Measurements from ENCODE around the gene RAD51B. TPM values are rescaled to one million over a fixed set of nuclear protein-coding genes. Genes with fewer than 3 reads are reported as not detected.

Gene RAD51B
- total RNA-seq, 1 experiment from 2014 or later: 20.0 TPM

GRCh38 chr14:68236582-68237458 is 417.2 kb downstream of the RAD51B start:
- Histone ChIP-seq H3K9me2 (ENCODE audit: insufficient read depth) (no peaks in the 10 kb centered on the region), H3K4me1 (ENCODE audit: control insufficient read depth in 1 of 2, insufficient read depth in 2 of 2, low read length in 2 of 2) (peaks cover 18 to 56% of the 10 kb centered on the region in 2 experiments), H2AFZ (ENCODE audit: low read depth, low read length, poor library complexity, severe bottlenecking) (no peak overlapping the region), H4K20me1 (ENCODE audit: insufficient read depth) (no peaks in the 10 kb centered on the region), H3K9me3 (ENCODE audit: control insufficient read depth in 1 of 2, insufficient read depth in 1 of 2, low read depth in 1 of 2, low read length in 2 of 2) (no peaks in the 10 kb centered on the region), H3K27me3 (ENCODE audit: insufficient read depth, low read length) (no peaks in the 10 kb centered on the region), H3K4me2 (ENCODE audit: low read length) (no peak overlapping the region), H3K27ac (ENCODE audit: low read depth, low read length) (peak overlapping the region; percentile 15; the same call in 1 of the 2 replicates), H3K79me2 (ENCODE audit: insufficient read depth, low read length) (no peaks in the 10 kb centered on the region), H3K9ac (ENCODE audit: low read length) (no peak overlapping the region), H3K36me3 (ENCODE audit: control insufficient read depth in 1 of 2, insufficient read depth in 2 of 2, low read length in 2 of 2) (no peaks in the 10 kb centered on the region), H3K4me3 (replicated peaks in 1 of 2; ENCODE audit: low read depth in 1 of 2, low read length in 2 of 2) (no peak overlapping the region)
- CTCF ChIA-PET: no interaction called here
- RAD21 ChIA-PET (ENCODE audit: low non-redundant PET in 1 of 2, low total read pairs in 2 of 2, uncharacterized antibody in 2 of 2, unreplicated experiment in 2 of 2): interaction anchor here in 1 of 2 experiments (0.7 kb wide), 1 partner anchor 549 kb away, joined by 3 read pairs; no protein-coding TSS in a partner anchor
- POLR2A ChIA-PET: no interaction called here
- DNase-seq (ENCODE audit: low read depth, low spot score) (no peak), ATAC-seq (no peak)
- TF ChIP-seq RAD21 (IDR thresholded peaks at IDR 0.05; ENCODE audit: low read depth) (no peak), ZNF274 (IDR thresholded peaks at IDR 0.05; ENCODE audit: low read depth, low read length) (no peak), FOSL1 (IDR thresholded peaks at IDR 0.05; ENCODE audit: low read depth) (no peak), POLR2A (IDR thresholded peaks at IDR 0.05; ENCODE audit: borderline replicate concordance, extremely low read depth, insufficient read depth, insufficient read length) (no peak), EZH2phosphoT487 (IDR thresholded peaks at IDR 0.05; ENCODE audit: borderline replicate concordance) (no peak), EZH2 (IDR thresholded peaks at IDR 0.05) (no peak), CEBPB (IDR thresholded peaks at IDR 0.05; ENCODE audit: low read depth) (no peak)
- BruUV-seq (replicated peaks): no TSS peak
- intact Hi-C loops (cut with micrococcal nuclease): no loop called here

- intact Hi-C loops (cut with micrococcal nuclease): no loop called here
- ChIA-PET RAD21 (ENCODE audit: low non-redundant PET in 1 of 2, low total read pairs in 2 of 2, uncharacterized antibody in 2 of 2, unreplicated experiment in 2 of 2) (no interaction called here), CTCF (interaction anchor here (1.0 kb wide), 1 partner anchor 305 kb away, joined by 3 read pairs; no protein-coding TSS in a partner anchor), POLR2A (no interaction called here)
- no peaks in the 10 kb centered on the region for H3K79me2 ChIP-seq (ENCODE audit: insufficient read depth, low read length)
- no peak overlapping the region for H3K27ac ChIP-seq (ENCODE audit: low read depth, low read length)
- no peak overlapping the region for H3K4me2 ChIP-seq (ENCODE audit: low read length)
- no peaks in the 10 kb centered on the region for H3K9me3 ChIP-seq (ENCODE audit: control insufficient read depth in 1 of 2, insufficient read depth in 1 of 2, low read depth in 1 of 2, low read length in 2 of 2)
- H3K9me2 ChIP-seq (ENCODE audit: insufficient read depth): no peaks in the 10 kb centered on the region
- DNase-seq (ENCODE audit: low read depth, low spot score): no peak
- no peak overlapping the region for H2AFZ ChIP-seq (ENCODE audit: low read depth, low read length, poor library complexity, severe bottlenecking)
- BruUV-seq (replicated peaks): no TSS peak
- TF ChIP-seq EZH2 (IDR thresholded peaks at IDR 0.05) (no peak), POLR2A (IDR thresholded peaks at IDR 0.05; ENCODE audit: borderline replicate concordance, extremely low read depth, insufficient read depth, insufficient read length) (no peak), JUND (IDR thresholded peaks at IDR 0.05) (no peak), ZFX (IDR thresholded peaks at IDR 0.05) (no peak), MAX (IDR thresholded peaks at IDR 0.05) (no peak), CEBPB (IDR thresholded peaks at IDR 0.05; ENCODE audit: low read depth) (no peak), YY1 (IDR thresholded peaks at IDR 0.05; ENCODE audit: extremely low read depth, insufficient replicate concordance, low read depth, low read length) (no peak), CBX3 (IDR thresholded peaks at IDR 0.05; ENCODE audit: low read depth) (no peak), EGR1 (IDR thresholded peaks at IDR 0.05; ENCODE audit: low read depth) (no peak), REST (IDR thresholded peaks at IDR 0.05; ENCODE audit: low read depth) (no peak), SP1 (IDR thresholded peaks at IDR 0.05; ENCODE audit: low read depth) (no peak)
- no peaks in the 10 kb centered on the region for H3K27me3 ChIP-seq (ENCODE audit: insufficient read depth, low read length)
- no peaks in the 10 kb centered on the region for H4K20me1 ChIP-seq (ENCODE audit: insufficient read depth)
- H3K4me3 ChIP-seq (replicated peaks in 1 of 2; ENCODE audit: low read depth in 1 of 2, low read length in 2 of 2): no peak overlapping the region
- ATAC-seq: no peak
- H3K4me1 ChIP-seq (ENCODE audit: control insufficient read depth in 1 of 2, insufficient read depth in 2 of 2, low read length in 2 of 2): peaks cover under 1 to 49% of the 10 kb centered on the region in 2 experiments; a peak in 3 of 4 replicates
- H3K9ac ChIP-seq (ENCODE audit: low read length): no peak overlapping the region
- no peaks in the 10 kb centered on the region for H3K36me3 ChIP-seq (ENCODE audit: control insufficient read depth in 1 of 2, insufficient read depth in 2 of 2, low read length in 2 of 2)
These were observed 419.0 kb downstream of the RAD51B start for GRCh38 chr14:68238551-68238950.

Data from HCT116 (cell line).